A549 (cell line): ENCODE results near the gene ACSF3. TPM values are rescaled to one million over a fixed set of nuclear protein-coding genes. Genes with fewer than 3 reads are reported as not detected.

Experiments used
- ATAC-seq, 2 experiments: fragments of 200-7000 bp in 1 of 2; fragments of >200 bp in 1 of 2; cut with Nextera tagmentation in 1 of 2; cut with Tn5 transposase in 1 of 2; 3 replicates each; pipeline versions ENCODE4 v1.8.0 to v1.9.1; 2018 to 2020; ENCODE audit warnings: mild to moderate bottlenecking in 1 of 2, moderate library complexity in 1 of 2
- CTCF ChIA-PET: fragments of 300-600 bp; sonication (Branson Sonifier 250); formaldehyde crosslinking; extraction: SDS; loops from one replicate; lab custom pipeline; 2021; ENCODE audit warnings: antibody characterized with exemption, inconsistent platforms; lab: Yijun Ruan, JAX
- POLR2A ChIA-PET: fragments of 350-600 bp; formaldehyde crosslinking; extraction: SDS; loops from one replicate; lab custom pipeline; 2021; ENCODE audit warnings: antibody characterized with exemption, inconsistent platforms; lab: Yijun Ruan, JAX
- DNase-seq, 2 experiments: peaks; one replicate each; pipeline versions ENCODE4 v3.0.0 to v3.0.0-alpha.2; 2011 to 2016; ENCODE audit warnings: low read depth in 1 of 2, low spot score in 1 of 2
- FAIRE-seq: peaks from 2 replicates; lab custom pipeline; 2011; peaks lifted over from hg19 to GRCh38; lab: Jason Lieb, UNC
- H3K27ac ChIP-seq, 2 experiments: fragments of >200 bp; sonication (Bioruptor Twin); formaldehyde crosslinking; 3 replicates each; pipeline ENCODE4 v1.5.1; 2016 to 2017
- H3K4me1 ChIP-seq: fragments of >200 bp; sonication (Bioruptor Twin); formaldehyde crosslinking; 3 replicates; pipeline ENCODE4 v1.6.1; 2016
- H3K4me2 ChIP-seq: fragments of >200 bp; sonication (Bioruptor Twin); formaldehyde crosslinking; 3 replicates; pipeline ENCODE4 v1.6.1; 2016
- H3K4me3 ChIP-seq: fragments of >200 bp; sonication (Bioruptor Twin); formaldehyde crosslinking; 3 replicates; pipeline ENCODE4 v1.5.1; 2016
- H3K9me3 ChIP-seq: fragments of >200 bp; sonication (Bioruptor Twin); formaldehyde crosslinking; 3 replicates; pipeline ENCODE4 v1.6.1; 2016
- ATOH8 ChIP-seq: fragments of 250-450 bp; sonication (Bioruptor Pico); IDR thresholded peaks from 2 replicates; pipeline ENCODE4 v1.5.0; 2020; ENCODE audit warnings: low read depth, mild to moderate bottlenecking, moderate library complexity
- BCL3 ChIP-seq: fragments of >200 bp; sonication (Bioruptor Twin); formaldehyde crosslinking; IDR thresholded peaks from 3 replicates; pipeline ENCODE4 v1.6.1; 2016
- BHLHE40 ChIP-seq: IDR thresholded peaks from 2 replicates; pipeline ENCODE4 v1.6.1; 2012; ENCODE audit warnings: low read depth, low read length, inconsistent platforms
- CBX2 ChIP-seq: fragments of 200-600 bp; sonication (generic); IDR thresholded peaks from 2 replicates; pipeline ENCODE4 v1.6.1; 2016; ENCODE audit warnings: low read depth, mild to moderate bottlenecking, borderline replicate concordance
- CEBPB ChIP-seq, 2 experiments: fragments of >200 bp in 1 of 2; sonication (Bioruptor Twin) in 1 of 2; formaldehyde crosslinking in 1 of 2; IDR thresholded peaks; 2 replicates each; pipeline ENCODE4 v1.6.1; 2012 to 2016
- EHF ChIP-seq: fragments of 250-450 bp; sonication (Bioruptor Pico); IDR thresholded peaks from 2 replicates; pipeline ENCODE4 v1.5.0; 2020; ENCODE audit warnings: mild to moderate bottlenecking
- EHMT2 ChIP-seq: fragments of 200-600 bp; sonication (generic); IDR thresholded peaks from 2 replicates; pipeline ENCODE4 v1.6.1; 2016; ENCODE audit warnings: antibody characterized with exemption, low read depth, mild to moderate bottlenecking, moderate library complexity
- ESRRA ChIP-seq: fragments of 150-350 bp; IDR thresholded peaks from 2 replicates; pipeline ENCODE4 v1.6.1; 2014; ENCODE audit warnings: mild to moderate bottlenecking, low read length, borderline replicate concordance
- FOSL2 ChIP-seq, 2 experiments: fragments of 450-650 bp in 1 of 2; fragments of >200 bp in 1 of 2; sonication (Bioruptor Twin) in 1 of 2; formaldehyde crosslinking; IDR thresholded peaks; 2 replicates each; pipeline versions ENCODE4 v1.5.0 to v1.6.1; 2016 to 2020; ENCODE audit warnings: mild to moderate bottlenecking in 1 of 2, moderate library complexity in 1 of 2
- FOXS1 ChIP-seq: fragments of 250-450 bp; sonication (Bioruptor Pico); IDR thresholded peaks from 2 replicates; pipeline ENCODE4 v1.5.0; 2020; ENCODE audit warnings: mild to moderate bottlenecking, moderate library complexity
- GATA3 ChIP-seq: IDR thresholded peaks from 2 replicates; pipeline ENCODE4 v1.6.1; 2012; ENCODE audit warnings: borderline replicate concordance
- HDAC2 ChIP-seq: fragments of 200-600 bp; sonication (generic); IDR thresholded peaks from 2 replicates; pipeline ENCODE4 v1.6.1; 2016
- HMGXB4 ChIP-seq: fragments of 250-450 bp; sonication (Bioruptor Pico); IDR thresholded peaks from 2 replicates; pipeline ENCODE4 v1.5.0; 2021; ENCODE audit warnings: mild to moderate bottlenecking, moderate library complexity, borderline replicate concordance
- HOXB13 ChIP-seq: fragments of 250-450 bp; sonication (Bioruptor Pico); IDR thresholded peaks from 2 replicates; pipeline ENCODE4 v1.5.0; 2020; ENCODE audit warnings: low read depth, mild to moderate bottlenecking, moderate library complexity
- MAX ChIP-seq: IDR thresholded peaks from 2 replicates; pipeline ENCODE4 v1.6.1; 2012
- NFE2L2 ChIP-seq: fragments of 150-350 bp; conservative IDR thresholded peaks from 2 replicates; pipeline ENCODE4 v1.6.1; 2014; ENCODE audit warnings: low read length
- NPAS2 ChIP-seq: fragments of 250-450 bp; sonication (Bioruptor Pico); IDR thresholded peaks from 2 replicates; pipeline ENCODE4 v1.8.0; 2022; ENCODE audit warnings: mild to moderate bottlenecking, moderate library complexity, borderline replicate concordance
- PBX3 ChIP-seq: IDR thresholded peaks from 2 replicates; pipeline ENCODE4 v1.6.1; 2012
- POLR2A ChIP-seq: IDR thresholded peaks from 2 replicates; pipeline ENCODE4 v1.6.1; 2012; ENCODE audit warnings: mild to moderate bottlenecking, low read length
- REST ChIP-seq: fragments of 200-600 bp; sonication (generic); IDR thresholded peaks from 2 replicates; pipeline ENCODE4 v1.6.1; 2016; ENCODE audit warnings: antibody characterized with exemption, mild to moderate bottlenecking, moderate library complexity
- SMC3 ChIP-seq: fragments of >200 bp; sonication (Bioruptor Twin); formaldehyde crosslinking; IDR thresholded peaks from 3 replicates; pipeline ENCODE4 v1.6.1; 2018; ENCODE audit warnings: inconsistent platforms
- ZFP36 ChIP-seq: fragments of 450-650 bp; IDR thresholded peaks from 2 replicates; pipeline ENCODE4 v1.6.1; 2014; ENCODE audit warnings: borderline replicate concordance; ENCODE audit not compliant: partially characterized antibody
- ZNF302 ChIP-seq: fragments of 250-450 bp; sonication (Bioruptor Pico); IDR thresholded peaks from 2 replicates; pipeline ENCODE4 v1.9.0; 2021; ENCODE audit warnings: inconsistent platforms, mild to moderate bottlenecking, moderate library complexity
- WGBS: methylation state at CpG from one replicate; pipeline ENCODE4 v1.1.6; 2017; ENCODE audit errors: missing lambda C conversion rate; 5-methylcytosine and 5-hydroxymethylcytosine counted together
- polyA plus RNA-seq, 4 experiments: library from polyadenylated mRNA; depleted of rRNA in 3 of 4; stranded (reverse); fragments of >200 nt; fragmentation: RNase III in 1 of 4; extraction: RNeasy Plus Mini Kit Qiagen cat#74134 plus additional on column Dnase treatment in 1 of 4; gene quantifications; 2 replicates in 3 of 4; 3 replicates in 1 of 4; pipeline ENCODE4 v1.2.3, GENCODE V29; 2011 to 2017

ACSF3 gene
- polyA plus RNA-seq, 2 of the 4 experiments (the other 2 are of a cell fraction) = 9.8 to 13.1 TPM

GRCh38 chr16:89104930-89105571 lies 11.4 kb downstream of the ACSF3 start:
- Histone ChIP-seq H3K27ac (no peak overlapping the region), H3K4me3 (no peak overlapping the region), H3K4me1 (no peaks in the 10 kb centered on the region), H3K4me2 (no peak overlapping the region), H3K9me3 (no peaks in the 10 kb centered on the region)
- no peak for DNase-seq
- FAIRE-seq = no peak
- ChIA-PET CTCF (interaction anchor here (1.0 kb wide), 1 partner anchor 11 kb away, joined by 3 read pairs; the partner anchor contains the start of gene ACSF3), POLR2A (no interaction called here)
- ATAC-seq = no peak
- 84% methylated on average over 23 of the region's 23 CpGs for WGBS
- no peak for TF ChIP-seq POLR2A
- no peak for TF ChIP-seq BHLHE40
- TF ChIP-seq PBX3 = no peak
- TF ChIP-seq ATOH8 (CRISPR knock-in tag) = no peak
- TF ChIP-seq ZNF302 (CRISPR knock-in tag) = no peak
- TF ChIP-seq CEBPB (IDR thresholded peaks at IDR 0.05) = no peak
- TF ChIP-seq NFE2L2 = no peak
- TF ChIP-seq GATA3 = no peak
- no peak for TF ChIP-seq ZFP36
- TF ChIP-seq BCL3 = no peak
- no peak for TF ChIP-seq HMGXB4 (CRISPR knock-in tag)
- no peak for TF ChIP-seq FOSL2 (IDR thresholded peaks at IDR 0.05)
- TF ChIP-seq FOSL2 (CRISPR knock-in tag; IDR thresholded peaks at IDR 0.05) = no peak
- TF ChIP-seq NPAS2 (CRISPR knock-in tag) = no peak
- TF ChIP-seq EHF (CRISPR knock-in tag) = no peak
- TF ChIP-seq SMC3 = no peak
- TF ChIP-seq REST = no peak

GRCh38 chr16:89105599-89106151 lies 12.0 kb downstream of the ACSF3 start:
- Histone ChIP-seq H3K4me1 (no peaks in the 10 kb centered on the region), H3K27ac (no peak overlapping the region), H3K4me3 (no peak overlapping the region), H3K9me3 (no peaks in the 10 kb centered on the region), H3K4me2 (no peak overlapping the region)
- TF ChIP-seq EHMT2 (no peak), HDAC2 (no peak), HOXB13 (CRISPR knock-in tag) (no peak), CBX2 (no peak), GATA3 (no peak), ESRRA (no peak), FOXS1 (no peak), ZNF302 (CRISPR knock-in tag) (no peak), FOSL2 (IDR thresholded peaks at IDR 0.05) (no peak), FOSL2 (CRISPR knock-in tag; IDR thresholded peaks at IDR 0.05) (no peak), MAX (no peak)
- ChIA-PET POLR2A (no interaction called here), CTCF (interaction anchor here (1.0 kb wide), 1 partner anchor 12 kb away, joined by 3 read pairs; the partner anchor contains the start of gene ACSF3)
- DNase-seq (no peak), ATAC-seq (no peak), FAIRE-seq (no peak)
- WGBS = 84% methylated on average over 9 of the region's 16 CpGs
